Tibial nerve (tissue), 4 donors: Measurements from ENCODE around the gene BCCIP. TPM values are rescaled to one million over a fixed set of nuclear protein-coding genes. Genes with fewer than 3 reads are reported as not detected.

Experiments
- DNase-seq, 2 donors: peaks; one replicate each; pipeline ENCODE4 v3.0.0-alpha.2; 2019; ENCODE audit warnings: low spot score in 2 of 2
- H3K27ac ChIP-seq, 4 donors: fragments of 200-600 bp; sonication (generic) in 3 of 4; one replicate each; pipeline ENCODE4 v1.5.1; 2017 to 2019; ENCODE audit warnings: mild to moderate bottlenecking in 1 of 4
- H3K27me3 ChIP-seq, 2 donors: fragments of 200-600 bp; sonication (generic) in 1 of 2; one replicate each; pipeline versions ENCODE4 v1.5.1 to v1.6.0; 2017 to 2019
- H3K36me3 ChIP-seq, 3 donors: fragments of 200-600 bp; sonication (generic); one replicate each; pipeline ENCODE4 v1.5.1; 2018 to 2019
- H3K4me1 ChIP-seq, 4 donors: fragments of 200-600 bp; sonication (generic) in 3 of 4; one replicate each; pipeline ENCODE4 v1.5.1; 2017 to 2019
- H3K4me3 ChIP-seq, 4 donors: fragments of 200-600 bp; sonication (generic) in 3 of 4; one replicate each; pipeline ENCODE4 v1.5.1; 2017 to 2019; ENCODE audit warnings: mild to moderate bottlenecking in 1 of 4, moderate library complexity in 1 of 4
- H3K9me3 ChIP-seq, 4 donors: fragments of 200-600 bp; sonication (generic) in 3 of 4; one replicate each; pipeline ENCODE4 v1.5.1; 2017 to 2019
- CTCF ChIP-seq, 5 experiments: fragments of 200-600 bp in 3 of 5; fragments of 450-650 bp in 2 of 5; sonication (generic) in 3 of 5; IDR thresholded peaks; one replicate each; pipeline ENCODE4 v1.5.1; 2016 to 2019; ENCODE audit warnings: antibody characterized with exemption in 5 of 5, mild to moderate bottlenecking in 3 of 5, moderate library complexity in 2 of 5
- EP300 ChIP-seq, 2 donors: sonication (generic); formaldehyde crosslinking; IDR thresholded peaks; one replicate each; pipeline ENCODE4 v1.6.1; 2017; ENCODE audit warnings: antibody characterized with exemption in 2 of 2, mild to moderate bottlenecking in 1 of 2
- POLR2A ChIP-seq, 2 donors: fragments of 450-650 bp; IDR thresholded peaks; one replicate each; pipeline ENCODE4 v1.6.1; 2017; ENCODE audit warnings: antibody characterized with exemption in 2 of 2, mild to moderate bottlenecking in 2 of 2, moderate library complexity in 2 of 2
- WGBS, 2 donors: methylation state at CpG; one replicate each; pipeline ENCODE4 v1.1.5; 2018; 5-methylcytosine and 5-hydroxymethylcytosine counted together
- small RNA-seq: library from RNA; depleted of rRNA; stranded (forward); fragments of <200 nt; gene quantifications from one replicate; pipeline ENCODE3, GENCODE V24; 2016
- total RNA-seq, 4 donors: library from RNA; depleted of rRNA; stranded (reverse); fragments of >200 nt; gene quantifications; one replicate each; pipeline ENCODE4 v1.1.0, GENCODE V29; 2016

The BCCIP gene
- total RNA-seq, 4 donors from 2014 or later = 22.0 to 40.0 (median 33.6) TPM

- H3K27me3 ChIP-seq = no peaks in the 10 kb centered on the region
- no peak overlapping the region for H3K27ac ChIP-seq
- no peaks in the 10 kb centered on the region for H3K9me3 ChIP-seq
- no peak for DNase-seq
- TF ChIP-seq CTCF (IDR thresholded peaks at IDR 0.05) = no peak
- no peak for TF ChIP-seq EP300 (IDR thresholded peaks at IDR 0.05)
- TF ChIP-seq POLR2A (IDR thresholded peaks at IDR 0.05) = no peak
- H3K4me1 ChIP-seq = no peaks in the 10 kb centered on the region
- no peak overlapping the region for H3K4me3 ChIP-seq
- 96 to 97% methylated on average over 3 of the region's 3 CpGs for WGBS, 2 donors
- peaks cover 0 to 38% (median 0%) of the 10 kb centered on the region in 3 donors for H3K36me3 ChIP-seq
Observed at GRCh38 chr10:125883211-125883610, 59.9 kb downstream of the BCCIP start.

Small RNA genes lying within 50 kb of the gene (small RNA-seq; reads per million reads assigned to genes)
- gene MIR4484 = not detected
- not detected for gene RF00017

Other genes starting within 250 kb of the BCCIP start
- not detected for gene TEX36, start 140.4 kb upstream of the BCCIP start, total RNA-seq
- gene EDRF1, start 103.8 kb upstream of the BCCIP start, total RNA-seq = 10 to 100 TPM; 20.1 to 29.0 (median 24.3) TPM
- under 1 TPM in 3 of 4 donors, not detected in 1; 0.22 to 0.59 (median 0.30) TPM for gene MMP21, start 47.7 kb upstream of the BCCIP start, total RNA-seq
- 10 to 100 TPM; 28.8 to 55.7 (median 44.6) TPM for gene UROS, start 288 bp upstream of the BCCIP start, total RNA-seq
- 10 to 100 TPM; 12.5 to 19.5 (median 15.8) TPM for gene DHX32, start 57.7 kb downstream of the BCCIP start, total RNA-seq
- gene FANK1, start 73.0 kb downstream of the BCCIP start, total RNA-seq = 1 to 10 TPM in 3 of 4 donors, under 1 TPM in 1; 0.59 to 6.6 (median 3.4) TPM